GM12891 (cell line): ENCODE results near the gene KIF16B.

Experiments used
- PAX5 ChIP-seq: IDR thresholded peaks from 2 replicates; pipeline ENCODE4 v1.6.1; 2011; ENCODE audit warnings: low read length, moderate library complexity, mild to moderate bottlenecking; ENCODE audit not compliant: insufficient read depth, severe bottlenecking
- POLR2A ChIP-seq: IDR thresholded peaks from 2 replicates; pipeline ENCODE4 v1.6.1; 2011; ENCODE audit warnings: low read depth, low read length, control low read depth
- POLR2AphosphoS5 ChIP-seq: IDR thresholded peaks from 2 replicates; pipeline ENCODE4 v1.6.1; 2011; ENCODE audit warnings: low read depth, low read length, control low read depth
- POU2F2 ChIP-seq: IDR thresholded peaks from 2 replicates; pipeline ENCODE4 v1.6.1; 2011; ENCODE audit warnings: low read depth, mild to moderate bottlenecking, control low read depth, low read length, moderate library complexity
- TAF1 ChIP-seq: IDR thresholded peaks from 2 replicates; pipeline ENCODE4 v1.6.1; 2011; ENCODE audit warnings: low read depth, low read length, control low read depth

DNA sequence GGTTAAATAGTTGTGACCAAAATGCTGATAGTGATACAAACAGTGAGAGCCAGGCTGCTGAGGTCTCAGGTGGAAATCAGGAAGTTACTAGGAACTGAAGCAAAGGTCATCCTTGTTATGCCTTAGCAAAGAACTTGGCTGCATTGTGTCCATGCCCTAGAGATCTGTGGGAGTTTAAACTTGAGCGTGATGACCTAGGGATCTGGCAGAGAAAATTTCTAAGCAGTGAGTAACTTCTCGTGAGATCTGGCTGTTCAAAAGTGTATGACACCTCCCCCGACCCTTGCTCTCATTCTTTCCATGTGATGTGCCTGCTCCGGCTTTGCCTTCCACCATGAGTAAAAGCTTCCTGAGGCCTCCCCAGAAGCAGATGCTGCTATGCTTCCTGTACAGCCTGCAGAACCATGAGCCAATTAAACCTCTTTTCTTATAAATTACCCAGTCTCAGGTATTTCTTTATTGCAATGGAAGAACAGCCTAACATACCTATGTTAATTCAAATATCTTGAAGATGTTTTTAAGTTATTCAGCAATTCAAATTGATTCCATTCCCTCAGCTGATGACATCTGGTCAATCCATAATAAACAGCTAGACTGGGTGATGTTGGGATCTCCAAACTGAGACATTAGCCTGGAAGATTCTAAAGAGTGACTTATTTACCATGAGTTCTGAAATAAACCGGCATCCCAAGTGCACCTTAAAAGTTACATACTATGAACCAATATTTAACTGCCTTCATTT is 33.8 kb downstream of the KIF16B start:
- TF ChIP-seq POLR2A (no peak), TAF1 (no peak), PAX5 (no peak), POLR2AphosphoS5 (no peak), POU2F2 (no peak)
